ENCODE data around the gene CORO1C.
"Not testable (repeated sequence)": the region's sequence is repeated elsewhere in the genome, so short reads cannot be mapped to it uniquely, and the experiment has no call there.

DNA sequence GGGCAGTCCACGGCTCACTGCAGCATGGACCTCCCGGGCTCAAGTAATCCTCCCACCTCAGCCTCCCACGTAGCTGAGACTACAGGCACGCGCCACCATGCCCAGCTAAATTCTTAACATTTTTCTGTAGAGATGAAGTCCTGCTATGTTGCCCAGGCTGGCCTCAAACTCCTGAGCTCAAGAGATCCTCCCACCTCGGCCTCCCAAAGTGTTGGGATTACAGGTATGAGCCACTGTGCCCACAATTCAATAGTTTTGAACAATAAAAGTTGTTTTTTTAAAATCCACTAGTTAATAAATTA lies 1.9 kb upstream of the CORO1C start:
- TF ChIP-seq, protein P1, sequence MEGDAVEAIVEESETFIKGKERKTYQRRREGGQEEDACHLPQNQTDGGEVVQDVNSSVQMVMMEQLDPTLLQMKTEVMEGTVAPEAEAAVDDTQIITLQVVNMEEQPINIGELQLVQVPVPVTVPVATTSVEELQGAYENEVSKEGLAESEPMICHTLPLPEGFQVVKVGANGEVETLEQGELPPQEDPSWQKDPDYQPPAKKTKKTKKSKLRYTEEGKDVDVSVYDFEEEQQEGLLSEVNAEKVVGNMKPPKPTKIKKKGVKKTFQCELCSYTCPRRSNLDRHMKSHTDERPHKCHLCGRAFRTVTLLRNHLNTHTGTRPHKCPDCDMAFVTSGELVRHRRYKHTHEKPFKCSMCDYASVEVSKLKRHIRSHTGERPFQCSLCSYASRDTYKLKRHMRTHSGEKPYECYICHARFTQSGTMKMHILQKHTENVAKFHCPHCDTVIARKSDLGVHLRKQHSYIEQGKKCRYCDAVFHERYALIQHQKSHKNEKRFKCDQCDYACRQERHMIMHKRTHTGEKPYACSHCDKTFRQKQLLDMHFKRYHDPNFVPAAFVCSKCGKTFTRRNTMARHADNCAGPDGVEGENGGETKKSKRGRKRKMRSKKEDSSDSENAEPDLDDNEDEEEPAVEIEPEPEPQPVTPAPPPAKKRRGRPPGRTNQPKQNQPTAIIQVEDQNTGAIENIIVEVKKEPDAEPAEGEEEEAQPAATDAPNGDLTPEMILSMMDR (IDR thresholded peaks at IDR 0.05) = not testable (repeated sequence)
- not testable (repeated sequence) for TF ChIP-seq EZH2 (IDR thresholded peaks at IDR 0.05)
